H1 (cell line): ENCODE measurements around the gene FKBP1A. TPM values are rescaled to one million over a fixed set of nuclear protein-coding genes. Genes with fewer than 3 reads are reported as not detected.

Source experiments
- CTCF ChIA-PET: fragments of 300-600 bp; sonication (Branson Sonifier 250); formaldehyde crosslinking; loops from one replicate; lab custom pipeline; 2021; ENCODE audit not compliant: partially characterized antibody; lab: Charles Lee
- POLR2A ChIA-PET: fragments of 300-600 bp; sonication (Branson Sonifier 250); formaldehyde crosslinking; loops from one replicate; lab custom pipeline; 2021; ENCODE audit warnings: inconsistent platforms; ENCODE audit not compliant: partially characterized antibody; lab: Charles Lee
- DNase-seq, 2 experiments: peaks; one replicate each; pipeline versions ENCODE4 v3.0.0 to v3.0.0-alpha.2; 2010 to 2022; ENCODE audit warnings: low spot score in 2 of 2, low read depth in 1 of 2, mixed read lengths in 1 of 2
- FAIRE-seq: peaks from 2 replicates; lab custom pipeline; 2011; peaks lifted over from hg19 to GRCh38; lab: Jason Lieb, UNC
- H2AFZ ChIP-seq: 2 replicates; pipeline ENCODE4 v1.8.1; 2012; ENCODE audit warnings: low read length, inconsistent platforms
- H2AK5ac ChIP-seq: 2 replicates; pipeline ENCODE4 v1.6.1; 2013; ENCODE audit warnings: low read depth, low read length
- H2BK120ac ChIP-seq: replicated peaks from 2 replicates; pipeline ENCODE3; 2013; ENCODE audit warnings: low read depth, low read length, inconsistent platforms
- H2BK12ac ChIP-seq: 2 replicates; pipeline ENCODE4 v1.6.1; 2013; ENCODE audit warnings: low read depth, low read length
- H2BK15ac ChIP-seq: 2 replicates; pipeline ENCODE4 v1.6.1; 2013; ENCODE audit warnings: low read length
- H2BK20ac ChIP-seq: 2 replicates; pipeline ENCODE4 v1.6.1; 2013; ENCODE audit warnings: low read length
- H2BK5ac ChIP-seq: 2 replicates; pipeline ENCODE4 v1.6.1; 2013; ENCODE audit warnings: low read depth, low read length
- H3K14ac ChIP-seq: 2 replicates; pipeline ENCODE4 v1.6.1; 2013; ENCODE audit warnings: inconsistent platforms; ENCODE audit not compliant: insufficient read length
- H3K18ac ChIP-seq: 2 replicates; pipeline ENCODE4 v1.6.1; 2013; ENCODE audit warnings: low read length; ENCODE audit errors: extremely low read depth
- H3K23ac ChIP-seq: 2 replicates; pipeline ENCODE4 v1.6.1; 2013; ENCODE audit warnings: inconsistent platforms; ENCODE audit not compliant: insufficient read length
- H3K23me2 ChIP-seq: 2 replicates; pipeline ENCODE4 v1.6.1; 2013; ENCODE audit warnings: low read depth, low read length
- H3K27ac ChIP-seq: 2 replicates; pipeline ENCODE4 v1.6.1; 2011; ENCODE audit warnings: low read depth, low read length, inconsistent platforms
- H3K27me3 ChIP-seq, 4 experiments: replicated peaks in 1 of 4; 1 replicate in 1 of 4; 2 replicates in 3 of 4; pipeline versions ENCODE4 v1.6.1 to v1.8.1; 2011 to 2013; ENCODE audit warnings: low read length in 3 of 4, mild to moderate bottlenecking in 3 of 4, inconsistent platforms in 2 of 4, mixed read lengths in 2 of 4, moderate library complexity in 1 of 4; ENCODE audit not compliant: control insufficient read depth in 3 of 4, insufficient read depth in 3 of 4; ENCODE audit errors: extremely low read depth in 1 of 4
- H3K36me3 ChIP-seq, 4 experiments: 2 replicates each; pipeline versions ENCODE4 v1.6.1 to v1.8.1; 2011 to 2013; ENCODE audit warnings: mild to moderate bottlenecking in 4 of 4, low read length in 3 of 4, moderate library complexity in 2 of 4, control low read depth in 1 of 4, inconsistent platforms in 1 of 4; ENCODE audit not compliant: insufficient read depth in 4 of 4, control insufficient read depth in 2 of 4
- H3K4ac ChIP-seq: replicated peaks from 2 replicates; pipeline ENCODE3; 2013; ENCODE audit warnings: low read length, low read depth, mixed read lengths, inconsistent platforms; ENCODE audit not compliant: insufficient read length
- H3K4me1 ChIP-seq, 4 experiments: replicated peaks in 1 of 4; 1 replicate in 1 of 4; 2 replicates in 3 of 4; pipeline versions ENCODE4 v1.6.1 to v1.8.1; 2011 to 2013; ENCODE audit warnings: low read length in 3 of 4, inconsistent platforms in 2 of 4, mixed read lengths in 1 of 4; ENCODE audit not compliant: insufficient read depth in 4 of 4, control insufficient read depth in 3 of 4
- H3K4me2 ChIP-seq, 2 experiments: 2 replicates each; pipeline versions ENCODE4 v1.6.1 to v1.8.1; 2011 to 2013; ENCODE audit warnings: low read depth in 2 of 2, low read length in 2 of 2, control low read depth in 1 of 2, inconsistent platforms in 1 of 2, mild to moderate bottlenecking in 1 of 2; ENCODE audit not compliant: insufficient read depth in 1 of 2
- H3K4me3 ChIP-seq, 4 experiments: fragments of 200-600, 300-600 bp in 1 of 4; sonication (generic), shearing (Covaris generic), sonication (Bioruptor Twin) in 1 of 4; 2 replicates each; pipeline versions ENCODE4 v1.5.1 to v1.8.1; 2011 to 2016; ENCODE audit warnings: low read length in 4 of 4, low read depth in 3 of 4, control low read depth in 2 of 4, inconsistent platforms in 2 of 4, mild to moderate bottlenecking in 2 of 4, mixed read lengths in 1 of 4, moderate library complexity in 1 of 4; ENCODE audit not compliant: insufficient read depth in 2 of 4; ENCODE audit errors: extremely low read depth in 1 of 4
- H3K56ac ChIP-seq: replicated peaks from 2 replicates; pipeline ENCODE3; 2013; ENCODE audit warnings: low read depth, mild to moderate bottlenecking, mixed read lengths, low read length, inconsistent platforms; ENCODE audit not compliant: insufficient read length
- H3K79me1 ChIP-seq: 2 replicates; pipeline ENCODE4 v1.6.1; 2013; ENCODE audit warnings: low read depth, low read length, control low read depth
- H3K79me2 ChIP-seq, 2 experiments: 2 replicates each; pipeline versions ENCODE4 v1.6.1 to v1.8.1; 2012 to 2013; ENCODE audit warnings: low read length in 2 of 2, mild to moderate bottlenecking in 2 of 2, inconsistent platforms in 1 of 2; ENCODE audit not compliant: insufficient read depth in 2 of 2, control insufficient read depth in 1 of 2
- H3K9ac ChIP-seq, 4 experiments: replicated peaks in 1 of 4; 1 replicate in 1 of 4; 2 replicates in 3 of 4; pipeline versions ENCODE4 v1.6.1 to v1.8.1; 2011 to 2013; ENCODE audit warnings: low read depth in 3 of 4, low read length in 3 of 4, control low read depth in 2 of 4, mild to moderate bottlenecking in 2 of 4, moderate library complexity in 2 of 4, inconsistent platforms in 1 of 4; ENCODE audit errors: extremely low read depth in 1 of 4
- H3K9me3 ChIP-seq, 2 experiments: 2 replicates each; pipeline versions ENCODE4 v1.6.1 to v1.8.1; 2012 to 2013; ENCODE audit warnings: mild to moderate bottlenecking in 2 of 2, moderate library complexity in 2 of 2, control low read depth in 1 of 2, inconsistent platforms in 1 of 2, low read depth in 1 of 2, low read length in 1 of 2, mixed read lengths in 1 of 2; ENCODE audit not compliant: insufficient read depth in 2 of 2
- H4K20me1 ChIP-seq, 2 experiments: replicated peaks in 1 of 2; 2 replicates each; pipeline versions ENCODE3 to v1.8.1; 2011 to 2013; ENCODE audit warnings: inconsistent platforms in 2 of 2, low read length in 2 of 2, mild to moderate bottlenecking in 1 of 2; ENCODE audit not compliant: insufficient read depth in 2 of 2, control insufficient read depth in 1 of 2
- H4K5ac ChIP-seq: 2 replicates; pipeline ENCODE4 v1.6.1; 2013; ENCODE audit warnings: low read length, low read depth, mixed read lengths, inconsistent platforms; ENCODE audit not compliant: insufficient read length
- H4K8ac ChIP-seq: 2 replicates; pipeline ENCODE4 v1.8.0; 2013; ENCODE audit warnings: mild to moderate bottlenecking, moderate library complexity, low read length, inconsistent platforms; ENCODE audit not compliant: insufficient read depth; ENCODE audit errors: extremely low read depth
- H4K91ac ChIP-seq: replicated peaks from 2 replicates; pipeline ENCODE3; 2013; ENCODE audit warnings: low read length, mixed read lengths, inconsistent platforms; ENCODE audit not compliant: insufficient read length
- POLR2AphosphoS5 ChIP-seq: IDR thresholded peaks from 2 replicates; pipeline ENCODE4 v1.6.1; 2011; ENCODE audit warnings: low read depth, low read length
- SP4 ChIP-seq: IDR thresholded peaks from 2 replicates; pipeline ENCODE4 v1.6.1; 2012; ENCODE audit warnings: low read length, inconsistent platforms
- WGBS, 2 experiments: shearing (Covaris generic) in 1 of 2; methylation state at CpG; one replicate each; pipeline versions ENCODE4 v1.1.6 to v1.1.7; 2013 to 2015; ENCODE audit warnings: low lambda C conversion rate in 2 of 2, mixed read lengths in 2 of 2, inconsistent platforms in 1 of 2, low coverage in 1 of 2, missing lambda C conversion rate in 1 of 2; ENCODE audit not compliant: insufficient replicate concordance in 2 of 2, insufficient coverage in 1 of 2, insufficient read length in 1 of 2; ENCODE audit errors: extremely low coverage in 1 of 2, missing lambda C conversion rate in 1 of 2; 5-methylcytosine and 5-hydroxymethylcytosine counted together
- polyA plus RNA-seq, 7 experiments: library from polyadenylated mRNA; depleted of rRNA in 3 of 7; stranded (reverse) in 5 of 7; unstranded in 2 of 7; fragments of >200 nt in 5 of 7; fragments of 200-250 nt in 2 of 7; gene quantifications; 1 replicate in 5 of 7; 2 replicates in 1 of 7; 4 replicates in 1 of 7; pipeline versions ENCODE4 v1.2.1 to v1.2.3, GENCODE V29; 2011 to 2013; ENCODE audit warnings: missing spikeins in 2 of 7, mixed read lengths in 2 of 7
- total RNA-seq: library from RNA; stranded (reverse); fragmentation: NEBNext Ultra II Directional; extraction: Animal tissue kit (Norgen Biotek cat#: 25700); gene quantifications from 2 replicates; pipeline ENCODE4 v1.2.1, GENCODE V29; 2021

The FKBP1A gene
- total and polyA plus RNA-seq, 2 of the 8 experiments (the other 6 are each of a cell fraction or from before 2014, with no cell fraction given), result 250 to 685 TPM

- Histone ChIP-seq H2BK20ac (no peak overlapping the region), H3K79me2 (peaks cover 22 to 53% of the 10 kb centered on the region in 2 experiments), H3K18ac (no peak overlapping the region), H4K91ac (no peak overlapping the region), H3K27me3 (no peaks in the 10 kb centered on the region), H3K79me1 (peaks cover 33% of the 10 kb centered on the region), H3K23ac (no peak overlapping the region), H3K23me2 (peaks cover 10% of the 10 kb centered on the region), H3K4me1 (peaks cover 2 to 13% (median 5%) of the 10 kb centered on the region in 4 experiments; a peak in 6 of 7 replicates), H2BK12ac (no peak overlapping the region), H2BK5ac (no peak overlapping the region; the same call in 1 of the 2 replicates), H3K14ac (no peak overlapping the region), H2AFZ (no peak overlapping the region), H3K27ac (no peak overlapping the region), H4K8ac (no peak overlapping the region), H2AK5ac (no peak overlapping the region), H2BK120ac (no peak overlapping the region), H3K56ac (no peak overlapping the region), H3K9me3 (no peaks in the 10 kb centered on the region), H3K4ac (no peak overlapping the region), H4K5ac (no peak overlapping the region), H3K4me3 (no peak overlapping the region), H4K20me1 (peaks cover 4 to 34% of the 10 kb centered on the region in 2 experiments), H3K9ac (no peak overlapping the region), H3K36me3 (peaks cover 0 to 3% (median 1%) of the 10 kb centered on the region in 4 experiments; a peak in 1 of 8 replicates), H3K4me2 (no peak overlapping the region; a peak in 1 of 4 replicates), H2BK15ac (no peak overlapping the region)
- FAIRE-seq (no peak), DNase-seq (peak in 1 of 2 experiments; percentile 27)
- POLR2A ChIA-PET, result interaction anchor here (0.9 to 6.5 kb wide), 8 partner anchors 8 to 64 kb away, joined by 3 to 34 read pairs (median 3); no protein-coding TSS in a partner anchor
- 88% methylated on average over 8 of the region's 8 CpGs; no CpG with 5 or more reads in 1 of the 2 experiments for WGBS, 2 experiments
- CTCF ChIA-PET, result interaction anchor here (1.5 to 3.5 kb wide), 3 partner anchors 17 to 177 kb away, joined by 3 to 13 read pairs (median 6); no protein-coding TSS in a partner anchor
- peak; percentile 28; the same call in 1 of the 2 replicates for TF ChIP-seq POLR2AphosphoS5
- TF ChIP-seq SP4, result no peak
Observed at GRCh38 chr20:1327241-1327653, 65.6 kb downstream of the FKBP1A start.
